Measurements from ENCODE around the gene KCNN4.

Gene KCNN4

DNA sequence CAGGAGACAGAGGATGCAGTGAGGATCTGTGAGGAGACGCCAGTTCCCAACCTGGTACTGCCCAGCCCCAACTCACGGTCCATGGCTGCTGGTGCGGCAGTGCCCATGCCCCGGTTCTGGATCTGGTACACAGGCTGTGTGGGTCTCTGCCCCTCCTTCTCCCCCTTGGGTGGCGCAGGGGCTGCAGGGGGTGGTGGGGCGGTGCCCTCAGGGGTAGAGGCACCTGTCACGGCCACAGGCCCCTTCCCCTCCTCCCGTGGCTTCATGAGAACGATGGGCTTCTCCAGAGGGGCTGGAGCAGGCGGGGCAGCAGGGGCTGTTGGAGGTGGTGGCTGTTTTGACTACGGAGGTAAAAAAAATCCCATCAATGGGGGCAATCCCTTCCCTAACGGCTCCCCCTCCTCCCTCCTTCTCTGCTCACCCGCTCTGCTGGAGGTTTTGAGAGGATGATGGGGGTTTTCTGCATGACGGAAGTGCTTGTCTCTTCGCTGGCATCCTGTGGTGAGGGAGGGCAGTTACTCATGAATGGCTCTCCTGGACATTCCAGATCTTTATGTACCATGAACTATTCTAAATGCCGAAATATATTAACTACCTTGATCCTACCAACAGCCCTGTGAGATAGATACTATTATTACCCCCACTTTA is 33.1 kb downstream of the KCNN4 start:
- no peak for DNase-seq

DNA sequence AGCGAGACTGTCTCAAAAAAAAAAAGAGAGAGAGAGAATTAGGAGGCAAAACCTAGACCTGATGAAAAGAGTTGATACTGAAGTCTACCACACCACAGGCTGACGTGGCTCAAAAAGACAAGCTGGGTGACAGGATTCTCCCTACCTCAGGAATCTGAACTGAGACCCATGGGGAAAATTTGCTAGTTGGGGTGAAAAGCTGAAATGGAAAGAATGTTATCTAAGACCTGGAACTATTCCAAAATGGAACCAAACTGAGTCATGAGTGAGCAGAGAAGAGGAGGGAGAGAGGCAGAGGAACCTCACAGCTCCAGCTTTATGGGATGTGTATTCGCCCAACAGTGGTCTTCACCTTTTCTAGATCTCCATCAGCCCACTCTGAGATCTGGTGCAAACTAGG is 37.7 kb downstream of the KCNN4 start:
- DNase-seq: no peak

DNA sequence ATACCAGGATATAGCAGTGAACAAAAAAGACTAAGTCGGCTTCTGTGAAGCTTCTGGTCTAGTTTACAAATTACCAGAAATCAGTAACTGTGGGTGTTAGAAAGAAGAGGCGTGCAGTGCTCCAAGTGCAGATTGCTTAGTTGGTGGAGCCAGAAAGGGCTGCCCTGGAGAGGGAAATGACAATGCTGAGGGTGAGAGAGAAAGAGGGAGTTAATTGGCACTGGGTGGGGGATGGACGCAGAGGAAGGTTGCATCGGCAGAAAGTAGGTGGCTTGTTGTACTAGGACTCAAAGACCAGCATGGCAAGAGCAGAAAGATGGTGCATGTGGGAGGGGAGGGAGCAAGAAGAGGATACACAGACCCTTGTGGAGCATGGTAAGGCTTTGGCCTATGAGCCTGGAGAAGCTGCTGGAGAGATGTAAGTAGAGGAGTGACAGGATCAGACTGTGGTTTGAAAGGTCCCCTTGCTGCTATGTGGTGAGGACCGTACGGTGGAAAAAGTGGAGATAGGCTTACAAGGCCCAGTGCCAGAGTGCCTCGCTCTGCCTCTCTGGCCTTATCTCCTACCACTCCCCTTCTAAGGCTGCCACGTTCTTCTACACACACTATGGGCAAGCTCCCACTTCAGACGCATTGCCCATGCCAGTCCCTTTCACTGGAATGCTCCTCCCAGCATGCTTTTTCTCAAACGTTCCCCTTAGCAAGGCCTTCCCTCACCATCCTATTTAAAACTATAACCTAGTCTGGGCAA is 39.5 kb downstream of the KCNN4 start:
- DNase-seq: no peak

DNA sequence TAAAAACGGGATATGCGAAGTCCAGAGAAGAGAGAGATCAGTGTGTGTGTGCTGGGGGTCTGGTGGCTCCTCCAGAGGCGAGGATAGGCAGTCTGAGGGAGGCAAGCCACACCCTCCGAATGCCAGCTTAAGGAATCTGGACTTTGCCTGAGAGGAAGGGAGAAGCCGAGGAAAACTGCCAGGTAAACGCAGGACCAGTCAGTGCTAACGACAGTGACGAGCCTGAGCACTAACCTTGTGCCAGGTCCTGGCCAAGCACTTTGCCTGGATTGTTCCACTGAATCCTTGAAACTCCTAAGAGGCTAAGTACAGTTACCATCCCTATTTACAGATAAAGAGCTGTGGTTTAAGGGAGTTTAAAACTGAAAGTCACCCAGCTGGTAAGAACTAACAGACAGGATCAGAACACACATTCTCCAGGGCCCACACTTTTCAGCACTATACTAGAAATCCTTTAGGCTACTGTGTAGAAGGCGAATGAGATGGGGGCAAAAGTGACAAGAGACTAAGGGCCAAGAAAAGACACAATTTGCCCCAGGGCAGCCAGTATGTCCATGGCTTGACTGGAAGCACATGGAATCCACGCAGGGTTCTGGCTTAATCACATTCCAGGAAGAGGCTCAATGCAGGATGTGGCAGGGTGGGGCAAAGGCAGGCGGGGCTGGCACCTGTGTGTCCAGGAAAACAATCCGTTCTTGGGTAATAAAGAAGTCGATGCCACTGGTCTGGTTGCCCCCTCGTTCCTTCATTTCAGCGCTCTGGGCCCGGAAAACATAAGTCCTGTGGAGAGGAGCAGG is 41.1 kb downstream of the KCNN4 start:
- DNase-seq: no peak

DNA sequence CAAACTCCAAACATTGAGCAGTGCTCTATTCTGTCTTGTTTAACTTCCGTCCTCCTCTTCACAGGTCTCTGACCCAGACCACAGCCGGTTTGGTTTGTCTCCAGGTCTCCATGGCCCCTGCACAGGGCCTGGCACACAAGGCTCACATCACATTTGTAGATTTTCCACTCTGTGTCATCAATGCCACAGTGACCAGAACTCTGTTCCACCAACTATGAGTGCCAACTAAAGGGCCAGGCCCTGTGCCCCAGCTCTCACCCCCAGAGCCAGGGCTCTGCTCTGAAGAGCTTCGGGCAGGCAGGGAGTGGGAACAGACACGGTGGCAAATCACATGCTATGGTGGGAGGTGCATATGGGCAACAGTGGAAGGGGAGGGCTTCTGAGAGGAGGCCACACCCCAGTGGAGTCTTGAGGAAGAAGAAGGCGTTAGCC is 42.0 kb downstream of the KCNN4 start:
- no peak for DNase-seq

DNA sequence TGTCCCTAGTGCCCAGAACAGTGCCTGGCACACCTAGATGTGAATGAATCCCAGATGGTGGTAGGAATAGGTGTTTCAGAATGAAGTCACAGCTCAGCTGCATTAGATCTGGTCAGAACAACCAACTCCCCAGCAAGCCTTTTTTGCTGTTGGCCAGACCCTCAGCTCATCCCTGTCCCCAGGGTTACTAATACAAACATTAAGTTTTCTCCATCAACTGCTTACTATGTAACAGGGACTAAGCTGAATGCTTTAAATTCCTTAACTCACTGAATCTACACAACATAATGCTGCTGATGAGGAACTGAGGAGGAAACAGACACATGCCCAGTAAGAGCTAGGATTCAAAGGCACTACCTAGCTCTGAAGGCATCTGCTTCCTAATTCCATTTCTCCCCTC is 44.8 kb downstream of the KCNN4 start:
- DNase-seq: no peak

DNA sequence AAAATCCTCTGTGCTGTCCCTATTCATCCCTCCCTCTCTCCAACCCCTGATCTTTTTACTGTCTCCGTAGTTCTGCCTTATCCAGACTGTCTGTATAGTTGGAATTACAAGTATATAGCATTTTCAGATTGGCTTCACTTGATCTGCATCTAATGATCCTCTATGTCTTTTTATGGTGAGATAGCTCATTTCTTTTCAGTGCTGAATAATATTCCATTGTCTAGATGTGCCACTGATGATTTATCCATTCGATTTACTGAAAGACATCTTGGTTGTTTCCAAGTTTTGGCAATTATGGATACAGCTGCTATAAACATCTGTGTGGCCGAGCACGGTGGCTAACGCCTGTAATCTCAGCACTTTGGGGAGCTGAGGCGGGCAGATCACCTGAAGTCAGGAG is 45.8 kb downstream of the KCNN4 start:
- no peak for DNase-seq

DNA sequence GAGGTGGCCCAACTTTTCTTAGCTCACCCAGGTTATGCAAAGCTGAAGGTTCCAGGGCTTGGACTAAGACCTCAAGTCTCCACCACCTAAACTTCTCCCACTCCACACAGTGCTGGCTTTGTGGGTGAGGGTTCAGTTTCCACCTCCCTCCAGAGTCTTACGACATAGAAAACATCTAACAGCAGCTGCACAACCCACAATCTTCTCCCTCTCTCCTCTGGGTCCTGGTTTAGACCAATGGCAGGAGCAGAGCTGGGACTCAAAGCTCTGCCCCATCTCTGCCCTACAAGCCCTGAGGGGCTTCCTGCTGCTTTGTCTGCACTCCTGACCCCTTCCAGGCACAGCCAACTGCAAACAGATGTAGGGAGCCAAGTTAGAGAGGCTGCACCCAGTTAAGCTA is 48.9 kb downstream of the KCNN4 start:
- no peak for DNase-seq

DNA sequence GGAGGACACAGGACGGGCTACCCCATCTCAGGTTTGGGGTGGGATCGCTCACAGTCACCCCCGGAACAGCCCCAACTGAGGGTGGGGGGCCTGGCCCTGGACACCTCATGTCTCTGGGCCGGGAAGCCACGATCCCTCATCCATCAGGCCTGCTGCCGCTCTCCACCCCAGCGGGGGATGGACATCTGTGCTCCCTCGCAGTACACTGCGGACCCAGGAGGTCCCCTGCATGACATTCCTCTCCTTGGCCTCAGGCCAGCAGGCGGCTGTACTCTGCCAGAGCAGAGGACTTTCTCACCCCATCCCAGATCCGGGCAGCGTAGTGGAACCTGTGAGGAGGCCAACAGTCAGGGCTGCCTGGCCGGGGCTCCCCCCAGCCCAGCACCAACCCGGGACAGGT is 49.4 kb downstream of the KCNN4 start:
- no peak for DNase-seq

DNA sequence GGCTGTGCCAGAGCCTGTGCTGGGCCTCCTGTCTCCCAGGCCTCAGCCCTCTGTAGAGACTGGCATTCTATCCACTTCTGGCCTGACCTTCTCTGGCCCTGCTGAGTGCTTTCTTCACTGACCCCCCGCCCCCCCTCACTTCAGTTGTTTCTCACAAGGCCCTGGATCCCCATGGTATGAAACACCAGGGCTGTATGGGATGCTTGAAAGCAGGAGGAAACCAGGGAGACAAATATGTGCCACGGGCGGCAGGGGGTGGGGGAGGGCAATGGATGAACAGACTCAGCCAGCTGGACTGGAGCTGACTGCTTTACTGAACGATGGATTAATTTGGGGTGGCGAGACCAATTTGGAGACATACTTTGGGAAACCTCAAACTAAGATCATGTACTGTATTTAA is 50.9 kb downstream of the KCNN4 start:
- DNase-seq: no peak

DNA sequence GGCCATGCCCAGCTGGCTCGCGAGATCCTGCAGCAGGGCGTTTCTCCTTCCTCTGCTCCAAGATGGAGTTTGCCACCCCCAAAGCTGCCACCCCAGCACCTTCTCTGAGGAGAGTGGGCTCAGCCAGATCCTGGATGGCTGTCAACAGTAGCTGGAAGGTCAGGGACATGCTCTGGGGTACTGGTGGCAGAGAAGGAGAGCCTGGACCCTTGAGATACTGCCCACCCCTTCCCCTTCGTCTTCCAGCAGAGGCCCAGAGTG is 53.2 kb downstream of the KCNN4 start:
- no peak for DNase-seq

DNA sequence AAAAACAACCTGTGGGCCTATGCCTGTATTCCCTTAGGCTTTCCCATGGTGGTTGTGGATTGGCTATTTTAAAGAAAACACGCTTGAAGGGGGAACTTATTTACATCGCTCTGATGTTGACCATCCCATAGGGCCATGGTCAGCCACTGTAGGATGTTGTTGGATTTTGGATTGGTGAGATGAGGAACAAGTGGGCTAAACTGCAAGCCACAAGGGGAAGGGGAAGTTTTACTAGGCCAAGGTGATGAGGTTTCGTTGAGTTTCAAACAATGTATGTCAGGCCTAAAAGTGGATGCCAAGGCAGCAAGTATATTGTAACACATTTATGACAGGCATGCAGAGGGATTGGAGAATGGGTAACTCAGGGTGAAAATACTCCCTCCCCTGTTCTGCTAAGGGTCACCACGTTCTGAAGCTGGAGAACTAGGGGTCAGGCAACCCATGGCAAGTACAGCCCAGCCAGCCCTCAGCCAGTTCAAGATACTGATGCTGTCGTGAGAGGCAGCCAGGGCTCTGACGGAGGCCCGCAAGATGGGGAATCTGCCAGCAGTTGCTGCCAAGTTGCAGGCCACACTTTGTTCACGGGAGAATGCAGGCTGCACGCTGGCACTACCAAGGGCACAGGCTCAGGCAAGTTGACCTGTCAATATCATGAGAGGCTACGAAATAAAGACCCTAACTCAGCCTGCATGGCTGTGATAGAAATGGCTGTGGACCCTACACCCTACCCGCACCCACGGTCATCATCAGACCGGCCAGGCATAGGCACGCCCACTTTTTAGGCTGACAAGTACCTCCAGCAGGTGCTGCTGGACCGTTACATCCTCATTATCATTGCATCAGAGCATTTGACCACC is 53.8 kb downstream of the KCNN4 start:
- no peak for DNase-seq

DNA sequence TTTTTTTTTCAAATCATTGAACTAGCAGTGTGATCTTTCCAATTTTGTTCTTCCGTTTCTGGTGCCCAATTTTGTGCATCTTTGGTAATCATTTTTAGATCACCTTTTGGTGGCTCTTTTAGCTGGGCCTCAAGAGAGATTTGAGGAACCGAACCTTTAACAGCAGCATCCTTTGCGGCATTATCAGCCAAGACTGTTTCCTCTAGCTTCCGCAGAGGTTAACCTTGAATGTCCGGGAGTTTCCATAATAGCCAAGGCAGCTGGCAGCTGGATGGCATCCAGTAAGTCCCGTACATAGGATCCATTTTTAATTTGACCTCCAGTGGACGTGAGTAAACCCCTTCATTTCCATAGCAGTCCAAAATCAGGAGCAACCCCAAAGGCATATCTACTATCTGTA is 55.3 kb downstream of the KCNN4 start:
- no peak for DNase-seq

DNA sequence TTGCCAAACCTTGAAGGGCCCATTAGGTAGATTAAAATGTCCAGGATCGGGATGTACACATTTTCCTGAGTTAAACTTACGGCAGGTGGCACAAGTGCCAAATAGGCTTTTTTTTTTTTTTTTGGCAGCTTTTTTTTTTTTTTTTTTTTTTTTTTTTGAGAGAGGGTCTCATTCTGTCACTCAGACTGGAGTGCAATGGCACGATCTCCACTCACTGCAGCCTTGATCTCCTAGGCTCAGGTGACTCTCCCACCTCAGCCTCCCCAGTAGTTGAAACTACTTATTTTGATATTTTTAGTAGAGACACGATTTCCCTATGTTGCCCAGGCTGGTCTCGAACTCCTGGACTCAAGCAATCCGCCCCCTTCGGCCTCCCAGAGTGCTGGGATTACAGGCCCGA is 55.9 kb downstream of the KCNN4 start:
- DNase-seq: no peak

DNA sequence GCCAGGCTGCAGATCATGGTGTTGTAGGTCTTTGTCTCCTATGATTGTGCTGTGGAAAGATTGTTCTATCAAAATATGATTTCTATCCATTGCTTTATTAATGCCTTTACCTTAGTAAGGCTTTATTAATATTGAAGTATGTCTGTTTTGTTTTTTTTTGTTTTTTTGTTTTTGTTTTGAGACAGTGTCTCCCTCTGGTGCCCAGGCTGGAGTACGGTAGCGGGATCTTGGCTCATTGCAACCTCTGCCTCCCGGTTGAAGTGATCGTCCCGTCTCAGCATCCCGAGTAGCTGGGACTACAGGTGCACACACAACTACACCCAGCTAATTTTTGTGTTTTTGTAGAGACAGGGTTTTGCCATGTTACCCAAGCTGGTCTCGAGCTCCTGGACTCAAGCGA is 57.2 kb downstream of the KCNN4 start:
- no peak for DNase-seq

DNA sequence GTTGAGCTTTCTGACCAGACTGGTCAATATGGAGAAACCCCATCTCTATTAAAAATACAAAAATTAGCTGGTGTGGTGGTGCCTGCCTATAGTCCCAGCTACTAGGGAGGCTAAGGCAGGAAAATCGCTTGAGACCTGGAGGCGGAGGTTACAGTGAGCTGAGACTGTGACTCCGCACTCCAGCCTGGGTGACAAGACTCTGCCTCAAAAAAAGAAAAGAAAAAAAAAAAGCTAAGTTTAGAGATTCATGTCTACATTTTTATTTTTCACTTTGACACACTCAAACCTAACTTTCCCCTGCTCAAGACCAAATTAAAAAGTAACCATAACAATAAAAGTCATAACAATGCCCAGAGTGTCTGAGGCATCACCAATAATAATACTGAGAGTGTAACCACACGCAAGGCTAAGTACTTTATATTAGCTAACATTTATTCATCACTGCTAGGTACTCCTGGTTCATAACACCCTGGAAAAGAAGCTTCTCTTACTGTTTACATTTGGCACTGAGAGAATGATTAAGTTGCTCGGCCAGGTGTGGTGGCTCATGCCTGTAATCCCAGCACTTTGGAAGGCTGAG is 59.2 kb downstream of the KCNN4 start:
- DNase-seq: no peak

DNA sequence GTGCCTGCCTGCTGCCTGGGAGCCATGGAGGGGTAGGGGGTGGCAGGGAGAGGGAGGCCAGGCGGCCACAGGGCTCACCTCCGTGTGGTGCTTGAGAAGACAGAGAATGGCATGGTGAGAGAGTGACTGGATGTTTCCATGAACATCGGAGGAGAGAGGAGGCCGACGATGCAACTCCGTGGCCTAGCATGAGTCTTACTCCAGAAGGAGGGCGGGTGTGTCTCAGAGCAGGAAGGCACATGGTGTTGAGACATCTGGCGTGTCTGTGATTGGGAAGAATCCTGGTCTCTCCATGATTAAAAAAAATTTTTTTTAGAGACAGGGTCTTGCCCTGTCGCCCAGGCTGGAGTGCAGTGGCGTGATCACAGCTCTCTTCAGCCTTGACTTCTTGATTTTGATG is 59.8 kb downstream of the KCNN4 start:
- no peak for DNase-seq

DNA sequence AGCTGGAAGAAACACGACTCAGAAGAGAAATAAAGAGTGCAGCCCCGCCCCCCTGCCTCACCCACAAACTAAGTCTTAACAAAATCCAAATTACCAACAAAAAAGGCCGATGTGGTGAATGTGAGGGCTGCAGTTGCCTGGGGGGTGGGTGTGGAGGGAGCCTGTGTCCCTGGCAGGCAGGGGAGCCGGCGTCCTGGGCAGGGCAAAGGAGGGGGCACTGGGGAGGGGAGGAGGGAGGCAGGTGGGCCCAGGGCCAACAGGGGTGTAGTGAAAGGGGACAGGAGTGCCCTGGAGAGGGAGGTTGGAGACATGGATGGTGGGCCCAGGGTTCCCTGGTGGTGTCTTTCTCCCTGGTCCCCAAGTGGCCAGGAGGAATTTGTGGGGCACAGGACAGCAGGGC is 60.9 kb downstream of the KCNN4 start:
- DNase-seq: no peak

DNA sequence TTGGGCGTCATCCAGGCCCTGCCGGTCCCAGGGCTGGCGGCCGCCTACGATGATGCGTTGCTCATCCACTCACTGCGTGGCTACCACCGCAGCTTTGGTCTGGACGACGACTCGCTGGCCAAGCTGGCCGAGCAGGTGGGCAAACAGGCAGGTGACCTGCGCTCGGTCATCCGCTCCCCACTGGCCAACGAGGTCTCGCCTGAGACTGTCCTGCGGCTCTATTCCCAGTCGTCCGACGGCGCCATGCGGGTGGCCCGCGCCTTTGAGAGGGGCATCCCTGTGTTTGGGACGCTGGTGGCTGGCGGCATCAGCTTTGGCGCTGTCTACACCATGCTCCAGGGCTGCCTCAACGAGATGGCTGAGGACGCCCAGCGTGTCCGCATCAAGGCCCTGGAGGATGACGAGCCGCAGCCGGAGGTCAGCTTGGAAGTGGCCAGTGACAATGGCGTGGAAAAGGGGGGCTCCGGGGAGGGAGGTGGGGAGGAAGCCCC is 61.4 kb downstream of the KCNN4 start:
- DNase-seq: no peak

DNA sequence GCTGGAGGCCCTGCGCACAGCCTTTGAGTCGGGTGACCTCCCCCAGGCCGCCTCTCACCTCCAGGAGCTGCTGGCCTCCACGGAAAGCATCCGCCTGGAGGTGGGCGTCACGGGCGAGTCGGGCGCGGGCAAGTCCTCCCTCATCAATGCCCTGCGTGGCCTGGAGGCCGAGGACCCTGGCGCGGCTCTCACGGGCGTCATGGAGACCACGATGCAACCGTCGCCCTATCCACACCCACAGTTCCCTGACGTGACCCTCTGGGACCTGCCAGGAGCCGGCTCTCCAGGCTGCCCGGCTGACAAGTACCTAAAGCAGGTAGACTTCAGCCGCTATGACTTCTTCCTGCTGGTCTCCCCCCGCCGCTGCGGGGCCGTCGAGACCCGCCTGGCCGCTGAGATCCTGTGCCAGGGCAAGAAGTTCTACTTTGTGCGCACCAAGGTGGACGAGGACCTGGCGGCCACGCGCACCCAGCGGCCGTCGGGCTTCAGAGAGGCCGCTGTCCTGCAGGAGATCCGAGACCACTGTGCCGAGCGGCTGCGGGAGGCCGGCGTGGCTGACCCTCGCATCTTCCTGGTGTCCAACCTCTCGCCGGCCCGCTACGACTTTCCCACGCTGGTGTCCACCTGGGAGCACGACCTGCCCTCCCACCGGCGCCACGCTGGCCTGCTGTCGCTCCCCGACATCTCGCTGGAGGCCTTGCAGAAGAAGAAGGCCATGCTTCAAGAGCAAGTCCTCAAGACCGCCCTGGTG is 62.0 kb downstream of the KCNN4 start:
- DNase-seq: no peak

All from NCI-H2171 (cell line).